Peyer's patch (tissue), 4 donors: ENCODE measurements around the gene SRGAP2C.
"Not testable (repeated sequence)": the region's sequence is repeated elsewhere in the genome, so short reads cannot be mapped to it uniquely, and the experiment has no call there.

Source experiments
- POLR2A ChIP-seq, 2 donors: fragments of 450-650 bp; IDR thresholded peaks; one replicate each; pipeline ENCODE4 v1.5.1; 2017; ENCODE audit warnings: antibody characterized with exemption in 2 of 2, mild to moderate bottlenecking in 2 of 2, moderate library complexity in 2 of 2
- TF ChIP-seq, protein P1 (sequence below), 6 experiments: fragments of 450-650 bp in 4 of 6; fragments of 200-600 bp in 2 of 6; sonication (generic) in 1 of 6; IDR thresholded peaks; one replicate each; pipeline ENCODE4 v1.5.1; 2017 to 2019; ENCODE audit warnings: antibody characterized with exemption in 6 of 6, mild to moderate bottlenecking in 3 of 6, moderate library complexity in 1 of 6

DNA sequence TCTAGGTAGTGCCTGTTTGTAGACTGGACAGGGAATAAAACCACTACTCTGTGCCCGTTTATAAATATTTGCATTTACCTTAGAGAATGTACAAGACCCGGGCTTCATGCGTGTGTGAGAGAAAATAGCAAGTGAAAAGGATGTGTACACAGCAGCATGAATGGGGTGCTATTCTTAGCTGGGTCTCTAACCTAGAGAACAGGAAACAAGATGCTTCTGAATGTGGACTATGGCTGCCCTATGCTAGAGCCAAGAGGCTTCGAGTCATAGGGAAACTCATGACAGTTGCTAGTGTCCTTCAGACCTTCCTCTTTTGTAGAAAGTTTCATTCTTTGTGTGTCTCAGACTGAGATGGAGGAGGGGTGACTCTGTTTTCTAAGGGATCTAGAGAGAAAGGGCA is 39.9 kb downstream of the SRGAP2C start:
- not testable (repeated sequence) for TF ChIP-seq POLR2A (IDR thresholded peaks at IDR 0.05)
- TF ChIP-seq, protein P1, sequence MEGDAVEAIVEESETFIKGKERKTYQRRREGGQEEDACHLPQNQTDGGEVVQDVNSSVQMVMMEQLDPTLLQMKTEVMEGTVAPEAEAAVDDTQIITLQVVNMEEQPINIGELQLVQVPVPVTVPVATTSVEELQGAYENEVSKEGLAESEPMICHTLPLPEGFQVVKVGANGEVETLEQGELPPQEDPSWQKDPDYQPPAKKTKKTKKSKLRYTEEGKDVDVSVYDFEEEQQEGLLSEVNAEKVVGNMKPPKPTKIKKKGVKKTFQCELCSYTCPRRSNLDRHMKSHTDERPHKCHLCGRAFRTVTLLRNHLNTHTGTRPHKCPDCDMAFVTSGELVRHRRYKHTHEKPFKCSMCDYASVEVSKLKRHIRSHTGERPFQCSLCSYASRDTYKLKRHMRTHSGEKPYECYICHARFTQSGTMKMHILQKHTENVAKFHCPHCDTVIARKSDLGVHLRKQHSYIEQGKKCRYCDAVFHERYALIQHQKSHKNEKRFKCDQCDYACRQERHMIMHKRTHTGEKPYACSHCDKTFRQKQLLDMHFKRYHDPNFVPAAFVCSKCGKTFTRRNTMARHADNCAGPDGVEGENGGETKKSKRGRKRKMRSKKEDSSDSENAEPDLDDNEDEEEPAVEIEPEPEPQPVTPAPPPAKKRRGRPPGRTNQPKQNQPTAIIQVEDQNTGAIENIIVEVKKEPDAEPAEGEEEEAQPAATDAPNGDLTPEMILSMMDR (IDR thresholded peaks at IDR 0.05), result not testable (repeated sequence)
